Measurements from ENCODE around the gene PGAP3. TPM values are rescaled to one million over a fixed set of nuclear protein-coding genes. Genes with fewer than 3 reads are reported as not detected.
"Not testable (repeated sequence)": the region's sequence is repeated elsewhere in the genome, so short reads cannot be mapped to it uniquely, and the experiment has no call there.

PGAP3 gene
- total RNA-seq, 1 donor from 2014 or later = 21.7 TPM

- H3K27ac Mint-ChIP-seq (ENCODE audit: unreplicated experiment) = no peak overlapping the region
- peaks cover 39% of the 10 kb centered on the region for H3K27me3 Mint-ChIP-seq (ENCODE audit: low read depth)
Measured at GRCh38 chr17:39732586-39732985, 44.7 kb upstream of the PGAP3 start.

DNA sequence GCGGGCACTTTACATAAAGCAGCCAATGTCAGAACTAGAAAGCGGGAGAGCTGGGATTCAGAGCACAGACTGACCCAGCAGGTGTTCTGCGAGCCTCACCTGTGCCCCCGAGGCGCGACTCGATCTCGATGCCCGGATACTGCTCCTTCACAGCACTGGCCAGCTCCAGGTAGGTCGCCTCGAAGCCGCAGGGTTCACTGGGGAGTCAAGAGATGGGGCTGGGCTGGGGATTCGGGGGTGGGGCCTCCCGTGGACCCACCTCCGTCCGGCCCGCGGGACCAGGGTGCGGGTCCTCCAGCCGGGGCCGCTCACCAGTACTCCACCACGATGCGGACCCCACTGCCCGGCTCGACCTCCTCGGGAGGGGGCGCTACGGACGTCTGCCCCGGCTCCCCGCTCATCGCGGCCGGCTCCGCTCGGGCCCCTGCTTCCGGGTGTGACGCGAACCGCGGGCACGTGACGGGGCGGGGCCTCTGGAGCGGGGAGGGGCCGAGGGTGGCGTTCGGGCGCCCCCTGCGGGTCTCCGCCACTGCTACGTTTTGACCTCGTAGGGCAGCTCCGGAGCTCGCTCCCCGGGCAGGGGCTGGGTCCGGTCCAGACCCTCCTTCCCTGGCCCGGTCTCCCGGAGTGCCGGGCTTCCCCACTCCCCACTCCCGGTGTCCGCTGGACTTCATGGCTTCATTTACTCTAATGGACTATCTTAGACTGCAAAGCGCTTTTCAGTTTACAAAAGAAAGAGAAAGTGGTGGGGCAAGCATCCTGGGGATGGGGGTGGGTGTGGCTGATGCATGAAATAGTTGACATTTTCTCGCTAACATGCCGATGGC is 42.5 kb upstream of the PGAP3 start, which contains the start of gene MIEN1:
Gene MIEN1 (minus strand): TSS at position 438 of the 827 bp plus-strand sequence. CDS start 37 bp downstream, at position 401.
- no peaks in the 10 kb centered on the region for H3K36me3 Mint-ChIP-seq (ENCODE audit: low read depth)
- no peaks in the 10 kb centered on the region for H3K9me3 Mint-ChIP-seq
- TF ChIP-seq CTCF (conservative IDR thresholded peaks at IDR 0.05) = peak; percentile 91
- H3K27me3 Mint-ChIP-seq (ENCODE audit: low read depth) = peaks cover 16% of the 10 kb centered on the region
- H3K27ac Mint-ChIP-seq (ENCODE audit: unreplicated experiment) = peak within 1 kb of the TSS; percentile 88
- DNase-seq (ENCODE audit: low read depth, low spot score) = peak; percentile 97
- peak within 1 kb of the TSS; percentile 90 for H3K4me3 Mint-ChIP-seq
- H3K4me1 Mint-ChIP-seq = peaks cover 7% of the 10 kb centered on the region

More at GRCh38 chr17:39732586-39732985, 44.7 kb upstream of the PGAP3 start:
- peak overlapping the region; percentile 71 for H3K4me3 Mint-ChIP-seq
- H3K9me3 Mint-ChIP-seq = no peaks in the 10 kb centered on the region
- DNase-seq (ENCODE audit: low read depth, low spot score) = no peak
- no peak for TF ChIP-seq CTCF (conservative IDR thresholded peaks at IDR 0.05)
- H3K4me1 Mint-ChIP-seq = peaks cover 7% of the 10 kb centered on the region
- H3K36me3 Mint-ChIP-seq (ENCODE audit: low read depth) = no peaks in the 10 kb centered on the region

- Mint-ChIP-seq H3K36me3 (ENCODE audit: low read depth) (no peaks in the 10 kb centered on the region), H3K27me3 (ENCODE audit: low read depth) (peaks cover 11% of the 10 kb centered on the region), H3K27ac (ENCODE audit: unreplicated experiment) (peak overlapping the region; percentile 50), H3K4me1 (peaks cover 7% of the 10 kb centered on the region), H3K9me3 (no peaks in the 10 kb centered on the region), H3K4me3 (peak overlapping the region; percentile 90)
- DNase-seq (ENCODE audit: low read depth, low spot score) = no peak
- no peak for TF ChIP-seq CTCF (conservative IDR thresholded peaks at IDR 0.05)
Measured at GRCh38 chr17:39729280-39729851, 41.5 kb upstream of the PGAP3 start.

DNA sequence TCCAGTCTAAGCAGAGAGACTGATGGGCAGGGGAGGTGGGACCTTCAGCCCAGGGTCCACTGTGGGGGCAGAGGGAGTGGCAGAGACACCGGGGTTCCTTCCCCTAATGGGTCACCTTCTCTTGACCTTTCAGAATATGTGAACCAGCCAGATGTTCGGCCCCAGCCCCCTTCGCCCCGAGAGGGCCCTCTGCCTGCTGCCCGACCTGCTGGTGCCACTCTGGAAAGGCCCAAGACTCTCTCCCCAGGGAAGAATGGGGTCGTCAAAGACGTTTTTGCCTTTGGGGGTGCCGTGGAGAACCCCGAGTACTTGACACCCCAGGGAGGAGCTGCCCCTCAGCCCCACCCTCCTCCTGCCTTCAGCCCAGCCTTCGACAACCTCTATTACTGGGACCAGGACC is 39.7 kb upstream of the PGAP3 start:
- no peaks in the 10 kb centered on the region for H3K36me3 Mint-ChIP-seq (ENCODE audit: low read depth)
- H3K27ac Mint-ChIP-seq (ENCODE audit: unreplicated experiment) = no peak overlapping the region
- H3K4me3 Mint-ChIP-seq = no peak overlapping the region

GRCh38 chr17:39726617-39727016 is 38.8 kb upstream of the PGAP3 start:
- Mint-ChIP-seq H3K36me3 (ENCODE audit: low read depth) (no peaks in the 10 kb centered on the region), H3K4me1 (peaks cover 7% of the 10 kb centered on the region), H3K27ac (ENCODE audit: unreplicated experiment) (no peak overlapping the region), H3K9me3 (no peaks in the 10 kb centered on the region), H3K27me3 (ENCODE audit: low read depth) (no peaks in the 10 kb centered on the region), H3K4me3 (no peak overlapping the region)
- TF ChIP-seq CTCF (conservative IDR thresholded peaks at IDR 0.05) = no peak
- no peak for DNase-seq (ENCODE audit: low read depth, low spot score)

More for the DNA sequence above, 39.7 kb upstream of the PGAP3 start:
- H3K4me1 Mint-ChIP-seq = peaks cover 7% of the 10 kb centered on the region
- no peak for TF ChIP-seq CTCF (conservative IDR thresholded peaks at IDR 0.05)
- no peak for DNase-seq (ENCODE audit: low read depth, low spot score)
- no peaks in the 10 kb centered on the region for H3K9me3 Mint-ChIP-seq
- H3K27me3 Mint-ChIP-seq (ENCODE audit: low read depth) = peaks cover 2% of the 10 kb centered on the region

GRCh38 chr17:39725923-39726322 is 38.1 kb upstream of the PGAP3 start:
- not testable (repeated sequence) for H3K27me3 Mint-ChIP-seq (ENCODE audit: low read depth); H3K4me1 Mint-ChIP-seq; H3K36me3 Mint-ChIP-seq (ENCODE audit: low read depth); H3K27ac Mint-ChIP-seq (ENCODE audit: unreplicated experiment); H3K9me3 Mint-ChIP-seq; DNase-seq (ENCODE audit: low read depth, low spot score)
- H3K4me3 Mint-ChIP-seq = peak overlapping the region; percentile 51
